GM18870 (cell line): Measurements from ENCODE around the gene ANKRD18A.
"Not testable (repeated sequence)": the region's sequence is repeated elsewhere in the genome, so short reads cannot be mapped to it uniquely, and the experiment has no call there.

Experiments used
- ATAC-seq: cut with Tn5 transposase; IDR thresholded peaks from one replicate; pipeline ENCODE4 v1.9.1; 2021; ENCODE audit warnings: moderate library complexity; ENCODE audit not compliant: unreplicated experiment

Gene ANKRD18A

DNA sequence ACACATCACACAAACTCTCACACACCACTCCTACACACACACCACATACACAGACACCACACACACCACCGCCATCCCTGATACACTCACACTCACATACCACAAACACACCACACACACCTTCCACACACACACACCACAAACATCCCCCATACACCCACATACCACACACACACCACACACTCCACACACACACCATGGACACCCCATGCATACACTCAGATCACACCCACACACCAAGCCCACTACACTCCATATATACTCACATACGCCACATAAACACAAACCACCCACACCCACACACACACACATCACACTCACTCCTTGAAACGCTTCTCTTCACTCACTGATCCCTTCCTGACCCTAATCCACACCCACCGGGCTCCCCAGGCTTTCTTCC lies 9.1 kb upstream of the ANKRD18A start:
- no peak for ATAC-seq

DNA sequence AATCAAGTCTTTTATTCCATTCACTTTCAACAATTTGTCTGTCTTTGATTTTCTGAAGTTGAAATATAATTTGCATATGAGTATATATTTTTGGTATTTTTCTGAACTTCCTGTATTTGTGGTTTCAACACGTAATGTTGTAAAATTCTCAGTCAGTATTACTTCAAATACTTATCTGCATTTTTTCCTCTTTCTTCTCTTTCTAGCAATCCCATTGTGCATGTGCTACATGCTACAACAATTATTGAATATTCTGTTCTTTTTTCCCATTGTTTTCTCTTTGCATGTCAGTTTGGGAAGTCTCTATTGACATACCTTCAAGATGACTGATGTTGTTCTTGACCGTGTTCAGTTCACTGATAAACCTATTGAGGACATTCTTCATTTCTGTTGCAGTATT lies 5.6 kb upstream of the ANKRD18A start:
- ATAC-seq, result no peak

DNA sequence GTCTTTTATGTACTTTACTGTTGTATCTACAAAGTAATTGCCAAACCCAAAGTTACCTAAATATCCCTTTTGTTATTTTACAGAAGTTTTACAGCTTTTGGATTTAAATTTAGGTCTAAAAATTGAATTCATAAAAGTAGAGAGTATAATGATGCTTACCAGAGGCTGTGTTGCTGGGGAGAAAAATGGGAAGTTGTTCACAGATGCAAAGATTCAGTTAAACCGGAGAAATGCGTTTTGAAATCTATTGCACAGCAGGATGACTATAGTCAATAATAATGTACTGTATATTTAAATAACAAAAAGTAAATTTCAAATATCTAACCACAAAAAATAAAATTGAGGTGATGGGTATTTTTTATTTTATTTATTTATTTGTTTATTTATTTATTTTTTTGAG lies 2.6 kb upstream of the ANKRD18A start:
- ATAC-seq, result no peak

DNA sequence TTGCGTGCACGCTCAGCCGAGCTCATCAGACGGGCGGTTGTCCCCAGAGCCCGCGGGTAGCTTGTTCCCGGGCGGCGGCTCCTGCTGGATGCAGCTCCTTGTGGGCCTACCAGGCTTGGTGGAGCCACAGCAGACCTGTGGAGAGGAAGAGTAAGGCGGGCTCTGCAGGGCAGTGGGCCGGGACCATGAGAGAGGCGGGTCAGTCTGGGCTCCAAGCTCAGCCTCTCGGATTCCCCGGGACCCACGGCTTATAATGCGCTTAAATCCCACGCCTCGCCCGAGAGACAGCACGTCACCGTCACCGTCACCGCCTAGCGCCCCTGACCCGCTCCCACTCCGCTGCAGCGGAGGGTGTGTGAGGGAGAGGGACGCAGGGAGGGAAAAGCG lies 1.9 kb upstream of the ANKRD18A start:
- ATAC-seq, result no peak

DNA sequence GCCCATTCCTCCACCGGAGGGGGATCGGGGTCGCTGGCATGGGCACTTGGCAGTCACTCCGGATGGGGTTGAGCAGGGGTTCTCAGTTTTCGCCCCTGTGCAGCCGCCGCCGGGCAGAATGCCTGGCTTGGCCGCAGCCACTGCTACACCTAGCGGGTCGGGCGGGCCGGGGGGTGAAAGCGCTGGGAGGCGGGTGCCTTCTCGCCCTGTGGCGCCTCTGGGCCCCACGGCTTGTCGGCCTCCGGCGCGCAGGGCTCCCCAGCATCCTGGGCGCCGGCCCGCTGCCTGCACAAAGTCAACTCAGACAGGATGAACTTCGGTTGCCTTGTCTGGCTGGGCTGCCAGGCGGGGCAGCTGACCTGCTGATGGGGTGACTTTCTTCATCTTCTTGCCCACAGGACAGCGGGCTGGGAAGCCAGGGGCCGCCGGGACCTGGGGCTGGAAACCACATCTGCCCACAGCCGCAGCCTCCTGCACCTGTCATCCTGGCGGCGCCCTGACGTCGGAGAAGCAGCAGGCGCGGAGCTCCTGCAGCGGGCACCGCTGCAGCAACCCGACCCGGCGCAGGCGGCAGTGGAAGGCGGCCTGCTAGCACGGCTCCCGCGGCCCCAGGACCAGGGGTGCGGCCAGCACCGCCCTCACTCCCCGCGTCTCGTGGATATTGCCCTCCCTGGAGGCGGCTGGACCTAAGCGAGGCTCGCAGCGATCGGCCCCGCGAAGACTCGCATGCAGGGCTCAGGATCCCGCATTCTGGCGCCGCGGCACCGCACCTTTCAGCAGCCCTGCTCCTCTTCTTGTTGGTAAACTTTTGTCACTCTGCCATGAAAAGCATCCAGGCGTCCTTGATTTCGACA lies 1.3 kb upstream of the ANKRD18A start:
- no peak for ATAC-seq

DNA sequence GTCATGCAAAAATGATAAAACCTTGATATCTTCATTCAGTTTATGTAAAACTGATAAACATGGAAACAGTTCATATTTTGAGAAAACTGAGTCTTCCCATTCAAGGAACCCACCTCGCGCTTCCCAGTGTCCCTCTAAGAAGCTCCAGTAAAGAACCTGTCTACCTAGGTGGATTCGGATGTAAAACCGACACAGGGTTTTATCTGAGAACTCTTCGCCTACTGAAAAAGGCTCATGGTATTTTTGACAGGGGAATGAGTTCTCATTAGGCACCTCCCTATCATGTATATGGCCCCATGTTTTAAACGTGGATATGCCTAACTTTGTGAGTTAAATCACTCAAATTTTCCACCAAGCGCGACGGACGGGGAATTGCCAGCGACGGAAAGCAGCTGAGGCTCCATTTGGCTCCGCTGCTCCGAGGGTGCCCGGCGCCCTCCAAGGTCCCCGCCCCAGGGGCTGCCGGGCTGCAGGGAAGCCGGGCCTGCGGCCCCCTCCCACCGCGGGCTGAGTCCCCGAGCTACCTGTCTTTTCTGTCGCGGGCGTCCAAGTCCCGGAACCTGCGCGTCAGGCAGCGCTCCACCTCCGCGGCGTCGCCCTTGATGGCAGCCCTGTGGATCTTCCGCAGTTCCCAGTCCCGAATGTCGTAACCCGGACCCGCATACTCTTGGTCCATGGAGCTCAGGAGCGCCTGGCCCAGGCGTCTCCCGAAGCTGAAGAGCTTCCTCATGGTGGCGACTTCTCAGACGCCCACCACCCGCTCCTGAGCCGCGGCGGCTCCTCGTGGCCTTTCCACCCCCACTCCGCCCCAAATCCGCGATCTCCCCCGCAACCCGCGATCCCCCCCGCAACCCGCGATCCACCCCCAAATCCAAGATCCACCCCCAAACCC lies 594 bp downstream of the ANKRD18A start:
- ATAC-seq, result no peak

DNA sequence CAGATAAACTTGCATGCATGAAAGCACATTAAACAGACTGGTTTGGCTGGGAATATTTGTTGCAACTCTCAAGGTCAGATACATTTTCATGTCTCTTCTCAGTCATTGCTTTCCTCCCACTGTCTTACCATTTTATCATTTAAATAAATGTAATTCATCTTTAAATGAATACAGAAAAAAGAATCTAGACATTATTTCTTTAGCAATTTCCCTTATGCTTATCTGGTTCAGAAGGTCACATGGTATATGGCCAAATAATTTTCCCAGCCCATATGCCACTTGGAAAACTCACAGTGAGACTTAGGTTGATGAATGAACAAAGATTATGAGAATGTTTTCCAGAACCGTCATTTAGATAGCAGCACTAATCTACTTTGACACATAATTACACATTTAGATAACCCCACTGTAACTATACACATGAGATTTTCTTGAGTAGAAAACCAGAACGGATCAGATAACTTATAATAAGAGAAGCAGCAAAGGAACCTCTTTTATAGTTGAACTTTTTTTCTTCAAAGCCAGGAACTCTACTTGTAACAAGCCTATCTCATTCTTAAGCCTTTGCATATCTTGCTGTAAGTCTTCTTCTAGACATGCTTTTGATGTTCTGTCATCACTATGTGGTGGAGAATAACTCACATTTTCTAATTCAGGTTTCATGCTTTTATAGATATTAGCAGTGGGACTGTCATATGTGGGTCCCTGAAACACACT lies 22.2 kb downstream of the ANKRD18A start:
- not testable (repeated sequence) for ATAC-seq

DNA sequence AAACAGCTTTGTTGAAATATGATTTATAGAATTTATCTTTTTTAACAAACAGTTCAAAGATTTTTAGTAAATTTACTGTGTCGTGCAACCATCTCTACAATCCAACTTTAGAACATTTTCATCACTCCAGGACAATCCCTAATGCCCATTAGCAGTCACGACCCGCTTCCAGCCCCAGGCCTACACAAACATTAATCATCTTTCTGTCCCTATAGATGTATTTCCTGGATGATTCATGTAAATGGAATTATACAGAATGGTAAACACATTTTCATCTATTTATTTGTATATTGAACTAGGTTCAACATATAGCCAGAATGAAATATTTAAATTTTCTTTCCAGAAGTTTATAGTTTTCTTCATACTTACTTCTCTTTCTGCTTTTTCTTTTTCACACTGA lies 25.3 kb downstream of the ANKRD18A start:
- ATAC-seq, result not testable (repeated sequence)

DNA sequence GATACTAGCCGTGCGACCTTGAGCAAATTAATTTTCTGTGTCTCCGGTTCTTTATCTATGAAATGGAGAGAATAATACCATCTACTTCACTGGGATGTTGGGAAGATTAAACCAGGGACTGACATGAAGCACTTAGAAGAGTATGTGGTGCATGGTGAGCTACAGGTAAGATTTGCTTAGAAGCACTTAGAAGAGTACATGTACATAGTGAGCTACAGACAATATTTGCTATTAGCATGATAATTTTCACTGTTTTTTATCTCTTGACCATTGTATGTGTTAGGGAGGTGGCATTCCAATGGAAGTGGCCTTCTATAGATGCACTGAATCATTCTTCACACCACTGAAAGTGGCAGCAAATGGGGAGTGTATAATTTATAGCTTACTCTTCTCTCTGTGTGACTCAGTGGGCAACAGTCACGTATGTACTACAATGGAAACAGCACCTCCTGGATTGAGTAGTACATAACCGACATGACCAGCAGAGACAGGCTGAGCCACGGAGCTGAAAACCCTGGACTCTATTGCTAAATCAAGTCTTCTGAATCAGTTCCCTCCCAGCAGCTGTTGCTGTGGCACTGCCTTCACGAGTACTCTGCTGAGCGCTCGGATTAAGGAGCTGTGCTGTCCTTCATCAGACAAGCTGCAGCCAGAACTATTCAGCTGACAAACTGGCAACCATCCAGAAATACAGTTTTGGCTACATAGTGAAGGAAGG lies 28.9 kb downstream of the ANKRD18A start:
- ATAC-seq, result not testable (repeated sequence)

DNA sequence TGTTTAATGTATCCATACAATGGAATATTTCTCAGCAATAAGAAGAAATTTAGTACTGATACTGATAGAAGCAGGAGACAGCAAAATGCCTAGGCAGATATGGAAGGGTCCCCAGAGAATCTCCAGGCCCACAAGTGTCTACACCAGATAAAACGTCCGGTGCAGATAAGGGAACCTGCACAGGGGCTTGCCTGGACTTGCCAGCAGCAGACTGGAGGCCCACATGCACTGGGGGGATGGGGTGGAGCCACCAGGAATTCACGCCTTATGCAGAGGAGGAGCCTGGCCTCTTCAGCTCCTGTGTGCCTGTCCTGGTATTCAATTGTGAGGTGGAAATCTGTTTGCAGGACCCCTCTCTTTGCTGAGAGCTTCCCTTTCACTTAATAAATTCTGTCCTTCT lies 36.6 kb downstream of the ANKRD18A start:
- ATAC-seq, result not testable (repeated sequence)

DNA sequence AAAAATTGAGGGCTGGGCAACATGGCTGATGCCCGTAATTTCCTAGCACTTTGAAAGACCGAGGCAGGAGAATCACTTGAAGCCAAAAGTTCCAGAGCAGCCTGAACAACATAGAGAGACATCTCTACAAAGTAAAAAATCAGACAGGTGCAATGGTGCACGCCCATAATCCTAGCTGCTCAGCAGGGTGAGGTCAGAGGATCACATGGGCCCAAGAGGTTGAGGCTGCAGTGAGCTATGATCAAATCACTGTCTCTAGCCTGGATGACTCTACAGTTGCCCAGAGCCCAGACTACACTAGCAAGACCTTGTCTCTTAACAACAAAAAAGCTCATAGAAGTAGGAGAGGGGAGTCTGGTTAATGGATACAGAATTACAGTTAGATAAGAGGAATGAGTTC lies 40.3 kb downstream of the ANKRD18A start:
- not testable (repeated sequence) for ATAC-seq

DNA sequence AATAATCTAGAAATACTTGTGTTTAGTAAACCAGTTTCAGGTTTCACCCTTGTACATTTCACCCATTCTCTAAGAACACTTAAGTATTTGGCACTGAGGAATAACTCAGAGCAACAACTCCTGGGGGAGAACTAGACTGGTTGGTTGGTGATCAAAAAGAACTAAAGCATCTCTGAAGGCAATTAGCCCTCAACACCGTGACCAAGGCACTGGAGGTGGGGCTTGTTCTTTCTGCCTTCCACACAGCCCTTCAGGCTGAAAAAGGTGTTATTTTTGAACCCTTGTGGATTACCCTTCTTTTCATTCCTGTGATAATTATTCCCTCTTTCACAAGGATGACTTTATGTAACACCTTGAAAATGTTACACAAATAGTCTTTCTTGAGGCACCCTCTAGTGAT lies 44.2 kb downstream of the ANKRD18A start:
- not testable (repeated sequence) for ATAC-seq

DNA sequence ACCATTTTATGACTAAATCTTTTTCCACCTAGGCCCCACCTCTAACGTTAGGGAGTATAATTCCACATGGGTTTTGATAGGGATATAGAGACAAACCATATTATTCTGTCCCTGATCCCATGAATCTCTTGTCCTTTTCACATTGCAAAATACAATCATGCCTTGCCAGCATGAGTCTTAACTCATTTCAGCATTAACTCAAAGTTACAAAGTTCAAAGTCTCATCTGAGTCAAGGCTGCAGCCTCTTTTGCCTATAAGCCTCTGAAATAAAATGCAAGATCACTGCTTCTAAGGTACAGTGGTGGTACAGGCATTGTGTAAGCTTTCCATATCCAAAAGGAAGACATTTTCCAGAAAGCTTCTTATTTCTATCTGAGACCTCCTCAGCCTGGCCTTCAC lies 54.3 kb downstream of the ANKRD18A start:
- ATAC-seq, result not testable (repeated sequence)

DNA sequence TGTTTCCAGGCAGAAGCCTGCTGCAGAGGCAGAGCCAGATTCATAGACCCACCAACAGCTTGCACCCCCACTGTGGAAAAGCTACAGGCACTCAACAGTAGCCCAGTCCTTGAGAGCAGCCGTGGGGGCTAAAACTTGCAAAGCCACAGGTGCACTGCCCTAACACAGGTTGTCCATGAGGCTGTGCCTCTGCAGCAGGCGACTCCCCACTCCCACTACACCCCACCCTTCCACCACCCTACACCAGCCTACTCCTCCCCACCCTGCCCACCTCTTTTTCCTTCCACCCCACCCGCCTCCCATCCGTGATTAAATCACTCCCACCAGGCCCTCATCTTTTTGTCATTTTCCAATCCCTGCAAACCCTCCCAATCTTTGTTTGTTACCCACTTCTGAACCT lies 55.2 kb downstream of the ANKRD18A start:
- ATAC-seq, result not testable (repeated sequence)

DNA sequence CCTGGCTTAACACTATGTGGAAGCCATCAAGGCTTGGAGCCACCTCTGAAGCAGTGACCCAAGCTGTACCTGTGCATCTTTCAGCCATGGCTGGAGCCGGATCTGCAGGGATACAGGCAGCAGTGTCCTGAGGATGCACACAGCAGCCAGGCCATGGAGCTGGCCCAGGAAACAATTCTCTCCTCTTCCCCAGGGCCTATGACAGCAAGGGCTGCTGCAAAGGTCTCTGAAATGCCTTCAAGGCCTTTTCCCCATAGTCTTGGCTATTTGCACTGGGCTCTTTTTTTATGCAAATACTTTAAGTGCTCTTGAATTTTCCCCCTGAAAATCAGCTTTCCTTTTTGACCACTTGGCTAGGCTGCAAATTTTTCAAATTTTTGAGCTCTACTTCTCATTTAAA lies 56.5 kb downstream of the ANKRD18A start:
- ATAC-seq, result not testable (repeated sequence)

DNA sequence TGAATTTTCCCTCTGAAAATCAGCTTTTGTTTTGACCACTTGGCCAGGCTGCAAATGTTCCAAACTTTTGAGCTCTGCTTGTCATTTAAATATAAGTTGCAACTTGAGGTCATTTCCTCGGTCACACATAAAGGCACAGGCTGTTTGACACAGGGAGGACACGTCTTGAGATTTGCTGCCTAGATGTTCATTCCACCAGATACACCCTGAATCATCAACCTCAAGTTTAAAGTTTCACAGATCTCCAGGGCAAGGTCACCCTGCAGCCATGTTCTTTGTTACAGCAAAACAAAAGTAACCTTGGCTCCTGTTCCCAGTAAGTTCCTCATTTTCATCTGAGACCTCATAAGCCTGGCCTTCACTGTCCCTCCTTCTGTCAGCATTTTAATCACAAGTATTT lies 59.3 kb downstream of the ANKRD18A start:
- not testable (repeated sequence) for ATAC-seq

DNA sequence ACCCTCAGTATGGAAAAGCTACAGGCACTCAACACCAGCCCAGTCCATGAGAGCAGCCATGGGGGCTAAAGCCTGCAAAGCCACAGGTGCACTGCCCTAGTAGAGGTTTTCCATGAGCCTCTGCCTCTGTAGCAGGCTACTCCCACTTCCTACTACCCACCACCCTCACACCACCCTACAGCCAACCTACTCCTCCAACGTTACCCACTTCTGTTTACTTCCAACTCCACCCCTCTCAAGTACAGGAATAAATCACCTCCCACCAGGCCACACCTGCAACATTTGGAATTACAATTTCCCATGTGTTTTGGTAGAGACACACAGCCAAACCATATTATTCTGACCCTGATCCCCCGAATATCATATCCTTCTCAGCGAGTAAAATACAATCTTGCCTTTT lies 61.2 kb downstream of the ANKRD18A start:
- ATAC-seq, result not testable (repeated sequence)

DNA sequence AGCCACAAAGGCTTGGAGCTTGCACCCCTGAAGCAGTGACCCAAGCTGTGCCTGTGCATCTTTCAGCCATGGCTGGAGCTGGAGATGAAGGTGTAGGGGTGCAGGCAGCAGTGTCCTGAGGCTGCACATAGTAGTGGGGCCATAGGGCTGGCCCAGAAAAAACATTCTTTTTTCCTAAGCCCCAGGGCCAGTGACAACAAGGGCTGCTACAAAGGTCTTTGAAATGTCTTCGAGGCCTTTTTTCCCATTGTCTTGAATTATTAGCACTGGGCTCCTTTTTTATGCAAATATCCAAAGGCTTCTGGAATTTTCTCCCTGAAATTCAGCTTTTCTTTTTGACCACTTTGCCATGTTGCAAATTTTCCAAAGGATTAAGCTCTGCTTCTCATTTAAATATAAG lies 62.6 kb downstream of the ANKRD18A start:
- ATAC-seq, result not testable (repeated sequence)

DNA sequence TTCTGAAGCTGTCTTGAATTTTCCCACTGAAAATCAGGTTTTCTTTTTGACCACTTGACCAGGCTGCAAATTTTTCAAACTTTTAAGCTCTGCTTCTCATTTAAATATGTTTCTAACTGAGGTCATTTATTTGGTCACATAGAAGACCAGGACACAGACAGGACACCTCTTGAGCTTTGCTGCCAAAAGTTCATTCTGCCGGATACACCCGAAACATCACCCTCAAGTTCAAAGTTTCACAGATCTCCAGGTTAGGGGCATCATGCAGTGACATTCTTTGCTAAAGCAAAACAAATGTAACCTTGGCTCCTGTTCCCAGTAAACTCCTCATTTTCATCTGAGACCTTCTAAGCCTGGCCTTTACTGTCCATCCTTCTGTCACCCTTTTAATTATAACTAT lies 65.4 kb downstream of the ANKRD18A start:
- ATAC-seq, result not testable (repeated sequence)

DNA sequence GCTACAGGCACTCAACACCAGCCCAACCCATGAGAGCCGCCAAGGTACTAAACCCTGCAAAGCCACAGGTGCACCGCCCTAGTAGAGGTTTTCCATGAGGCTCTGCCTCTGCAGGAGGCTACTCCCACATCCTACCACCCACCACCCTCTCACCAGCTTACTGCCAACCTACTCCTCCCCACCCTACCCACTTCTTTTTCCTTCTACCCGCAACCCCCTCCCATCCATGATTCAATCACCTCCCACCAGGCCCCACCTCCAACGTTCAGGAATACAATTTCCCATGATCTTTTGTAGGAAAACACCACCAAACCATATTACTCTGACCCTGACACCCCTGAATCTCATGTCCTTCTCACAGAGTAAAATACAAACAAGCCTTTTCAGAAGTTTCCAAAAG lies 67.4 kb downstream of the ANKRD18A start:
- ATAC-seq, result not testable (repeated sequence)
